HCT116 (cell line): ENCODE results near the gene NDE1. TPM values are rescaled to one million over a fixed set of nuclear protein-coding genes. Genes with fewer than 3 reads are reported as not detected.

Experiments
- ATAC-seq: fragments of 200-7000 bp; cut with Tn5 transposase; 2 replicates; pipeline ENCODE4 v1.9.1; 2020; ENCODE audit warnings: mild to moderate bottlenecking, moderate library complexity
- BruUV-seq: library from RNA; stranded (reverse); fragments of 400-500 nt; replicated peaks from 2 replicates; lab custom pipeline; 2021; lab: Mats Ljungman, UMichigan
- CTCF ChIA-PET: fragments of 300-600 bp; sonication (Branson Sonifier 250); formaldehyde crosslinking; loops from one replicate; lab custom pipeline; 2021; ENCODE audit warnings: antibody characterized with exemption; lab: Charles Lee
- POLR2A ChIA-PET: fragments of 300-600, 350-600 bp; sonication (Branson Sonifier 250); formaldehyde crosslinking; loops from one replicate; lab custom pipeline; 2021; ENCODE audit warnings: antibody characterized with exemption; lab: Charles Lee
- RAD21 ChIA-PET, 2 experiments: fragments of 300-600 bp; sonication (Branson Sonifier 250); formaldehyde crosslinking; loops; one replicate each; lab custom pipeline; 2023; ENCODE audit warnings: low total read pairs in 2 of 2; ENCODE audit not compliant: uncharacterized antibody in 2 of 2, unreplicated experiment in 2 of 2, low non-redundant PET in 1 of 2; lab: Charles Lee
- DNase-seq: peaks from one replicate; pipeline ENCODE4 v3.0.0-alpha.2; 2010; ENCODE audit warnings: low read depth, low spot score
- H2AFZ ChIP-seq: fragments of 200-600 bp; shearing (Covaris generic), sonication (generic); 2 replicates; pipeline ENCODE4 v1.6.1; 2017; ENCODE audit warnings: low read depth, mixed run types, mixed read lengths, antibody characterized with exemption, low read length; ENCODE audit not compliant: poor library complexity, severe bottlenecking
- H3K27ac ChIP-seq: 2 replicates; pipeline ENCODE4 v1.5.1; 2012; ENCODE audit warnings: low read depth, low read length
- H3K27me3 ChIP-seq: fragments of 200-600 bp; sonication (generic); 2 replicates; pipeline ENCODE4 v1.6.1; 2016; ENCODE audit warnings: mixed run types, low read length, mixed read lengths; ENCODE audit not compliant: insufficient read depth
- H3K36me3 ChIP-seq, 2 experiments: fragments of 200-500 bp in 1 of 2; fragments of 200-600 bp in 1 of 2; sonication (Bioruptor generic) in 1 of 2; sonication (generic) in 1 of 2; 2 replicates each; pipeline versions ENCODE4 v1.5.1 to v1.6.1; 2014 to 2016; ENCODE audit warnings: low read length in 2 of 2, inconsistent platforms in 1 of 2, mixed read lengths in 1 of 2, mixed run types in 1 of 2; ENCODE audit not compliant: insufficient read depth in 2 of 2, control insufficient read depth in 1 of 2
- H3K4me1 ChIP-seq, 2 experiments: fragments of 200-600 bp in 1 of 2; sonication (generic) in 1 of 2; 2 replicates each; pipeline versions ENCODE4 v1.5.1 to v1.6.1; 2012 to 2017; ENCODE audit warnings: low read length in 2 of 2, inconsistent platforms in 1 of 2, mild to moderate bottlenecking in 1 of 2, mixed read lengths in 1 of 2, mixed run types in 1 of 2, moderate library complexity in 1 of 2; ENCODE audit not compliant: insufficient read depth in 2 of 2, control insufficient read depth in 1 of 2
- H3K4me2 ChIP-seq: fragments of 200-600 bp; sonication (generic); 2 replicates; pipeline ENCODE4 v1.6.1; 2017; ENCODE audit warnings: mixed run types, low read length, mixed read lengths
- H3K4me3 ChIP-seq, 2 experiments: fragments of 200-600 bp in 1 of 2; sonication (generic) in 1 of 2; replicated peaks in 1 of 2; 2 replicates each; pipeline ENCODE4 v1.5.1; 2011 to 2016; ENCODE audit warnings: low read length in 2 of 2, control low read depth in 1 of 2, low read depth in 1 of 2, mild to moderate bottlenecking in 1 of 2, mixed read lengths in 1 of 2, mixed run types in 1 of 2
- H3K79me2 ChIP-seq: fragments of 200-600 bp; sonication (generic); 2 replicates; pipeline ENCODE4 v1.6.1; 2017; ENCODE audit warnings: mild to moderate bottlenecking, mixed run types, low read length, moderate library complexity, mixed read lengths; ENCODE audit not compliant: insufficient read depth
- H3K9ac ChIP-seq: fragments of 200-600 bp; sonication (generic); 2 replicates; pipeline ENCODE4 v1.6.1; 2016; ENCODE audit warnings: low read length, mixed read lengths
- H3K9me2 ChIP-seq: fragments of 200-600 bp; sonication (generic), shearing (Covaris generic); 2 replicates; pipeline ENCODE4 v1.6.1; 2017; ENCODE audit warnings: mixed run types, mild to moderate bottlenecking, moderate library complexity; ENCODE audit not compliant: insufficient read depth
- H3K9me3 ChIP-seq, 2 experiments: fragments of 200-500 bp in 1 of 2; fragments of 200-600 bp in 1 of 2; sonication (Bioruptor generic) in 1 of 2; sonication (generic) in 1 of 2; 2 replicates each; pipeline ENCODE4 v1.6.1; 2014 to 2017; ENCODE audit warnings: low read length in 2 of 2, mixed read lengths in 2 of 2, inconsistent platforms in 1 of 2, low read depth in 1 of 2, mild to moderate bottlenecking in 1 of 2, mixed run types in 1 of 2, moderate library complexity in 1 of 2; ENCODE audit not compliant: control insufficient read depth in 1 of 2, insufficient read depth in 1 of 2
- H4K20me1 ChIP-seq: fragments of 200-600 bp; sonication (generic), shearing (Covaris generic); 2 replicates; pipeline ENCODE4 v1.6.1; 2017; ENCODE audit warnings: mixed run types, mild to moderate bottlenecking, moderate library complexity; ENCODE audit not compliant: insufficient read depth
- CBX3 ChIP-seq: IDR thresholded peaks from 2 replicates; pipeline ENCODE4 v1.6.1; 2012; ENCODE audit warnings: low read depth
- EZH2 ChIP-seq: fragments of 200-600 bp; sonication (generic); IDR thresholded peaks from 2 replicates; pipeline ENCODE4 v1.6.1; 2017; ENCODE audit warnings: antibody characterized with exemption, mixed run types
- FOSL1 ChIP-seq: IDR thresholded peaks from 2 replicates; pipeline ENCODE4 v1.6.1; 2012; ENCODE audit warnings: low read depth
- RAD21 ChIP-seq: IDR thresholded peaks from 2 replicates; pipeline ENCODE4 v1.6.1; 2012; ENCODE audit warnings: low read depth, mild to moderate bottlenecking
- REST ChIP-seq: IDR thresholded peaks from 2 replicates; pipeline ENCODE4 v1.6.1; 2012; ENCODE audit warnings: low read depth
- YY1 ChIP-seq: IDR thresholded peaks from 2 replicates; pipeline ENCODE4 v1.6.1; 2011; ENCODE audit warnings: low read length, low read depth, moderate library complexity, mild to moderate bottlenecking; ENCODE audit not compliant: insufficient replicate concordance; ENCODE audit errors: extremely low read depth
- ZBTB33 ChIP-seq: IDR thresholded peaks from 2 replicates; pipeline ENCODE4 v1.6.1; 2011; ENCODE audit warnings: mild to moderate bottlenecking, low read length, moderate library complexity; ENCODE audit not compliant: insufficient replicate concordance; ENCODE audit errors: extremely low read depth
- intact Hi-C: fragments of 100-400 bp; cut with micrococcal nuclease; formaldehyde crosslinking; loops from 2 replicates; pipeline ENCODE4 v1.10.0; 2022
- total RNA-seq: library from RNA; stranded (reverse); gene quantifications from one replicate; pipeline ENCODE4 v1.2.1, GENCODE V29; 2021; ENCODE audit not compliant: unreplicated experiment

The NDE1 gene
- total RNA-seq, 1 experiment from 2014 or later, result 103 TPM

- CTCF ChIA-PET, result no interaction called here
- Histone ChIP-seq H3K27me3 (no peaks in the 10 kb centered on the region), H3K4me1 (no peaks in the 10 kb centered on the region), H3K27ac (no peak overlapping the region), H2AFZ (no peak overlapping the region), H3K9me3 (no peaks in the 10 kb centered on the region), H3K4me2 (no peak overlapping the region), H3K79me2 (no peaks in the 10 kb centered on the region), H4K20me1 (no peaks in the 10 kb centered on the region), H3K4me3 (no peak overlapping the region), H3K9ac (no peak overlapping the region), H3K9me2 (no peaks in the 10 kb centered on the region), H3K36me3 (peaks cover 23 to 35% of the 10 kb centered on the region in 2 experiments)
- POLR2A ChIA-PET, result no interaction called here
- BruUV-seq, result no TSS peak
- intact Hi-C loops, result loop anchor here (10.0 kb wide), 2 partner anchors 63 to 423 kb away; no protein-coding TSS in a partner anchor
- RAD21 ChIA-PET, result no interaction called here
- DNase-seq (no peak), ATAC-seq (no peak)
- TF ChIP-seq CBX3 (no peak), ZBTB33 (no peak), RAD21 (no peak), FOSL1 (no peak), EZH2 (no peak), REST (no peak), YY1 (no peak)
Measured at GRCh38 chr16:15701975-15702970, 52.2 kb downstream of the NDE1 start.
